NCI-H187 treated with DMSO at 0.1 percent for 48 hours (cell line): ENCODE data around the gene LHX3.

ENCODE experiments used
- DNase-seq: peaks from one replicate; lab custom pipeline; 2025; lab: John Stamatoyannopoulos, UW

Gene LHX3

GRCh38 chr9:136207616-136208015 is 2.7 kb upstream of the LHX3 start:
- DNase-seq = no peak

- no peak for DNase-seq
These were observed 1.8 kb upstream of the LHX3 start for GRCh38 chr9:136206602-136207275.

- DNase-seq = no peak
These were observed 722 bp upstream of the LHX3 start for GRCh38 chr9:136205707-136205992.

- DNase-seq = no peak
These were observed 653 bp downstream of the LHX3 start for GRCh38 chr9:136204145-136204805.

GRCh38 chr9:136203408-136204144 is 1.4 kb downstream of the LHX3 start:
- DNase-seq = no peak

- no peak for DNase-seq
These were observed 2.2 kb downstream of the LHX3 start for GRCh38 chr9:136202454-136203407.

GRCh38 chr9:136201609-136202453 is 3.1 kb downstream of the LHX3 start:
- DNase-seq = no peak

- no peak for DNase-seq
These were observed 3.8 kb downstream of the LHX3 start for GRCh38 chr9:136201174-136201573.

- no peak for DNase-seq
These were observed 4.5 kb downstream of the LHX3 start for GRCh38 chr9:136200424-136200823.

- no peak for DNase-seq
These were observed 5.3 kb downstream of the LHX3 start for GRCh38 chr9:136199391-136200288.

- no peak for DNase-seq
These were observed 6.3 kb downstream of the LHX3 start for GRCh38 chr9:136198605-136199083.

GRCh38 chr9:136197930-136198604 is 6.9 kb downstream of the LHX3 start:
- DNase-seq = no peak

- no peak for DNase-seq
These were observed 7.6 kb downstream of the LHX3 start for GRCh38 chr9:136197084-136197875.

GRCh38 chr9:136196404-136197083 is 8.4 kb downstream of the LHX3 start:
- no peak for DNase-seq

- no peak for DNase-seq
These were observed 10.4 kb downstream of the LHX3 start for GRCh38 chr9:136194540-136194939.

- DNase-seq = no peak
These were observed 11.0 kb downstream of the LHX3 start for GRCh38 chr9:136193891-136194279.

GRCh38 chr9:136193127-136193890 is 11.6 kb downstream of the LHX3 start:
- no peak for DNase-seq
